ENCODE results near the gene NDUFC2. TPM values are rescaled to one million over a fixed set of nuclear protein-coding genes. Genes with fewer than 3 reads are reported as not detected.
"Not testable (repeated sequence)": the region's sequence is repeated elsewhere in the genome, so short reads cannot be mapped to it uniquely, and the experiment has no call there.

Gene NDUFC2
- total RNA-seq, 1 experiment from 2014 or later, result 231 TPM

- no peak for DNase-seq (ENCODE audit: low spot score)
Measured at GRCh38 chr11:78054971-78055370, 24.7 kb downstream of the NDUFC2 start.

GRCh38 chr11:78050964-78051831 is 28.5 kb downstream of the NDUFC2 start:
- DNase-seq (ENCODE audit: low spot score), result peak; percentile 75

- DNase-seq (ENCODE audit: low spot score), result no peak
Measured at GRCh38 chr11:78049348-78049747, 30.3 kb downstream of the NDUFC2 start.

GRCh38 chr11:78048561-78048960 is 31.1 kb downstream of the NDUFC2 start:
- DNase-seq (ENCODE audit: low spot score), result no peak

- DNase-seq (ENCODE audit: low spot score), result no peak
Measured at GRCh38 chr11:78046486-78046854, 33.2 kb downstream of the NDUFC2 start.

GRCh38 chr11:78045851-78046485 is 33.7 kb downstream of the NDUFC2 start:
- peak; percentile 40 for DNase-seq (ENCODE audit: low spot score)

GRCh38 chr11:78044706-78045105 is 35.0 kb downstream of the NDUFC2 start:
- no peak for DNase-seq (ENCODE audit: low spot score)

GRCh38 chr11:78041843-78042440 is 37.7 kb downstream of the NDUFC2 start:
- no peak for DNase-seq (ENCODE audit: low spot score)

- not testable (repeated sequence) for DNase-seq (ENCODE audit: low spot score)
Measured at GRCh38 chr11:78041380-78041719, 38.3 kb downstream of the NDUFC2 start.

- DNase-seq (ENCODE audit: low spot score), result peak; percentile 78
Measured at GRCh38 chr11:78040691-78041379, 38.8 kb downstream of the NDUFC2 start.

- peak; percentile 83 for DNase-seq (ENCODE audit: low spot score)
Measured at GRCh38 chr11:78039919-78040671, 39.6 kb downstream of the NDUFC2 start.

- no peak for DNase-seq (ENCODE audit: low spot score)
Measured at GRCh38 chr11:78039391-78039918, 40.2 kb downstream of the NDUFC2 start.

GRCh38 chr11:78038697-78039313 is 40.9 kb downstream of the NDUFC2 start:
- DNase-seq (ENCODE audit: low spot score), result peak; percentile 46

GRCh38 chr11:78037825-78038620 is 41.6 kb downstream of the NDUFC2 start:
- DNase-seq (ENCODE audit: low spot score), result no peak

- no peak for DNase-seq (ENCODE audit: low spot score)
Measured at GRCh38 chr11:78037056-78037455, 42.6 kb downstream of the NDUFC2 start.

GRCh38 chr11:78036313-78036712 is 43.3 kb downstream of the NDUFC2 start:
- DNase-seq (ENCODE audit: low spot score), result no peak

GRCh38 chr11:78034623-78035022 is 45.0 kb downstream of the NDUFC2 start:
- no peak for DNase-seq (ENCODE audit: low spot score)

- no peak for DNase-seq (ENCODE audit: low spot score)
Measured at GRCh38 chr11:78033040-78033439, 46.6 kb downstream of the NDUFC2 start.

- DNase-seq (ENCODE audit: low spot score), result no peak
Measured at GRCh38 chr11:78032090-78032489, 47.6 kb downstream of the NDUFC2 start.

- no peak for DNase-seq (ENCODE audit: low spot score)
Measured at GRCh38 chr11:78031629-78032028, 48.0 kb downstream of the NDUFC2 start.
